ENCODE results near the gene RSL1D1. TPM values are rescaled to one million over a fixed set of nuclear protein-coding genes. Genes with fewer than 3 reads are reported as not detected.
"Not testable (repeated sequence)": the region's sequence is repeated elsewhere in the genome, so short reads cannot be mapped to it uniquely, and the experiment has no call there.

RSL1D1 gene
- polyA plus RNA-seq, 3 donors, result 265 to 300 (median 280) TPM

- no peak for DNase-seq (ENCODE audit: low read depth in 3 of 3, low spot score in 2 of 3)
These were observed 2.5 kb downstream of the RSL1D1 start for GRCh38 chr16:11848842-11849241.

- no peak for DNase-seq (ENCODE audit: low read depth in 3 of 3, low spot score in 2 of 3)
These were observed 6.8 kb downstream of the RSL1D1 start for GRCh38 chr16:11844499-11844898.

GRCh38 chr16:11843861-11844260, 7.5 kb downstream of the RSL1D1 start:
- no peak for DNase-seq (ENCODE audit: low read depth in 3 of 3, low spot score in 2 of 3)

- DNase-seq (ENCODE audit: low read depth in 3 of 3, low spot score in 2 of 3), result no peak
These were observed 8.1 kb downstream of the RSL1D1 start for GRCh38 chr16:11843206-11843605.

GRCh38 chr16:11841026-11841425, 10.3 kb downstream of the RSL1D1 start:
- DNase-seq (ENCODE audit: low read depth in 3 of 3, low spot score in 2 of 3), result no peak

- DNase-seq (ENCODE audit: low read depth in 3 of 3, low spot score in 2 of 3), result no peak
These were observed 14.6 kb downstream of the RSL1D1 start for GRCh38 chr16:11836650-11837244.

GRCh38 chr16:11835891-11836649, 15.3 kb downstream of the RSL1D1 start:
- no peak for DNase-seq (ENCODE audit: low read depth in 3 of 3, low spot score in 2 of 3)

GRCh38 chr16:11835309-11835708, 16.0 kb downstream of the RSL1D1 start:
- no peak for DNase-seq (ENCODE audit: low read depth in 3 of 3, low spot score in 2 of 3)

GRCh38 chr16:11833951-11834695, 17.2 kb downstream of the RSL1D1 start:
- DNase-seq (ENCODE audit: low read depth in 3 of 3, low spot score in 2 of 3), result no peak

GRCh38 chr16:11828696-11829095, 22.6 kb downstream of the RSL1D1 start:
- no peak for DNase-seq (ENCODE audit: low read depth in 3 of 3, low spot score in 2 of 3)

GRCh38 chr16:11825520-11826165, 25.7 kb downstream of the RSL1D1 start:
- DNase-seq (ENCODE audit: low read depth in 3 of 3, low spot score in 2 of 3), result not testable (repeated sequence)

- DNase-seq (ENCODE audit: low read depth in 3 of 3, low spot score in 2 of 3), result no peak
These were observed 27.0 kb downstream of the RSL1D1 start for GRCh38 chr16:11824362-11824761.

GRCh38 chr16:11823645-11824044, 27.7 kb downstream of the RSL1D1 start:
- not testable (repeated sequence) for DNase-seq (ENCODE audit: low read depth in 3 of 3, low spot score in 2 of 3)

GRCh38 chr16:11819798-11820197, 31.5 kb downstream of the RSL1D1 start:
- no peak for DNase-seq (ENCODE audit: low read depth in 3 of 3, low spot score in 2 of 3)

- not testable (repeated sequence) for DNase-seq (ENCODE audit: low read depth in 3 of 3, low spot score in 2 of 3)
These were observed 32.4 kb downstream of the RSL1D1 start for GRCh38 chr16:11818970-11819369.

- no peak for DNase-seq (ENCODE audit: low read depth in 3 of 3, low spot score in 2 of 3)
These were observed 35.2 kb downstream of the RSL1D1 start for GRCh38 chr16:11816123-11816522.

- not testable (repeated sequence) for DNase-seq (ENCODE audit: low read depth in 3 of 3, low spot score in 2 of 3)
These were observed 36.5 kb downstream of the RSL1D1 start for GRCh38 chr16:11814800-11815199.

GRCh38 chr16:11806721-11807120, 44.6 kb downstream of the RSL1D1 start:
- DNase-seq (ENCODE audit: low read depth in 3 of 3, low spot score in 2 of 3), result no peak

- DNase-seq (ENCODE audit: low read depth in 3 of 3, low spot score in 2 of 3), result no peak
These were observed 45.8 kb downstream of the RSL1D1 start for GRCh38 chr16:11805556-11805955.

- DNase-seq (ENCODE audit: low read depth in 3 of 3, low spot score in 2 of 3), result no peak
These were observed 49.8 kb downstream of the RSL1D1 start for GRCh38 chr16:11801481-11802021.

- DNase-seq (ENCODE audit: low read depth in 3 of 3, low spot score in 2 of 3), result no peak
These were observed 51.0 kb downstream of the RSL1D1 start for GRCh38 chr16:11800382-11800718.
